ENCODE data around the gene CHI3L1.

CHI3L1 gene

GRCh38 chr1:203129501-203130231 lies 56.8 kb downstream of the CHI3L1 start:
- no peak for FAIRE-seq

Measured in endometrium (tissue), 2 donors.